ENCODE results near the gene RNF114.

GRCh38 chr20:49904440-49905214 is 31.6 kb upstream of the RNF114 start:
- TF ChIP-seq, protein P1, sequence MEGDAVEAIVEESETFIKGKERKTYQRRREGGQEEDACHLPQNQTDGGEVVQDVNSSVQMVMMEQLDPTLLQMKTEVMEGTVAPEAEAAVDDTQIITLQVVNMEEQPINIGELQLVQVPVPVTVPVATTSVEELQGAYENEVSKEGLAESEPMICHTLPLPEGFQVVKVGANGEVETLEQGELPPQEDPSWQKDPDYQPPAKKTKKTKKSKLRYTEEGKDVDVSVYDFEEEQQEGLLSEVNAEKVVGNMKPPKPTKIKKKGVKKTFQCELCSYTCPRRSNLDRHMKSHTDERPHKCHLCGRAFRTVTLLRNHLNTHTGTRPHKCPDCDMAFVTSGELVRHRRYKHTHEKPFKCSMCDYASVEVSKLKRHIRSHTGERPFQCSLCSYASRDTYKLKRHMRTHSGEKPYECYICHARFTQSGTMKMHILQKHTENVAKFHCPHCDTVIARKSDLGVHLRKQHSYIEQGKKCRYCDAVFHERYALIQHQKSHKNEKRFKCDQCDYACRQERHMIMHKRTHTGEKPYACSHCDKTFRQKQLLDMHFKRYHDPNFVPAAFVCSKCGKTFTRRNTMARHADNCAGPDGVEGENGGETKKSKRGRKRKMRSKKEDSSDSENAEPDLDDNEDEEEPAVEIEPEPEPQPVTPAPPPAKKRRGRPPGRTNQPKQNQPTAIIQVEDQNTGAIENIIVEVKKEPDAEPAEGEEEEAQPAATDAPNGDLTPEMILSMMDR (IDR thresholded peaks at IDR 0.05): no peak
- no peak for TF ChIP-seq EP300 (IDR thresholded peaks at IDR 0.05)
- TF ChIP-seq POLR2A (IDR thresholded peaks at IDR 0.05): no peak
